Measurements from ENCODE around the gene OPHN1. TPM values are rescaled to one million over a fixed set of nuclear protein-coding genes. Genes with fewer than 3 reads are reported as not detected.
"Not testable (repeated sequence)": the region's sequence is repeated elsewhere in the genome, so short reads cannot be mapped to it uniquely, and the experiment has no call there.

The OPHN1 gene
- total RNA-seq, 6 donors from 2014 or later, result 10.0 to 40.9 (median 10.8) TPM

- TF ChIP-seq EP300 (IDR thresholded peaks at IDR 0.05), result no peak
- no peak for TF ChIP-seq POLR2AphosphoS5 (IDR thresholded peaks at IDR 0.05)
- TF ChIP-seq CTCF (IDR thresholded peaks at IDR 0.05), result no peak
- TF ChIP-seq POLR2A (IDR thresholded peaks at IDR 0.05), result no peak
- H3K27me3 ChIP-seq, result no peaks in the 10 kb centered on the region
- no peak for DNase-seq
- no peaks in the 10 kb centered on the region for H3K4me1 ChIP-seq
- no peaks in the 10 kb centered on the region for H3K9me3 ChIP-seq
- H3K4me3 ChIP-seq, result no peak overlapping the region
- WGBS, 2 donors, result 75 to 79% methylated on average over 5 of the region's 5 CpGs
- no peak overlapping the region for H3K27ac ChIP-seq
- H3K36me3 ChIP-seq, result no peaks in the 10 kb centered on the region
- ATAC-seq (ENCODE audit: low FRiP score in 2 of 2), result no peak
Observed at GRCh38 chrX:68383540-68383939, 49.8 kb downstream of the OPHN1 start.

DNA sequence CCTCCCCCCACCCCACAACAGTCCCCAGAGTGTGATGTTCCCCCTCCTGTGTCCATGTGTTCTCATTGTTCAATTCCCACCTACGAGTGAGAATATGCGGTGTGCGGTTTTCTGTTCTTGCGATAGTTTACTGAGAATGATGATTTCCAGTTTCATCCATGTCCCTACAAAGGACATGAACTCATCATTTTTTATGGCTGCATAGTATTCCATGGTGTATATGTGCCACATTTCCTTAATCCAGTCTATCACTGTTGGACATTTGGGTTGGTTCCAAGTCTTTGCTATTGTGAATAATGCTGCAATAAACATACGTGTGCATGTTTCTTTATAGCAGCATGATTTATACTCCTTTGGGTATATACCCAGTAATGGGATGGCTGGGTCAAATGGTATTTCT, 55.7 kb downstream of the OPHN1 start:
- not testable (repeated sequence) for H3K27ac ChIP-seq; DNase-seq; H3K9me3 ChIP-seq; H3K27me3 ChIP-seq; H3K4me3 ChIP-seq; H3K4me1 ChIP-seq; ATAC-seq (ENCODE audit: low FRiP score in 2 of 2); H3K36me3 ChIP-seq
- WGBS, 2 donors, result 96 to 100% methylated on average over 1 to 5 of the region's 5 CpGs

GRCh38 chrX:68376373-68376772, 56.9 kb downstream of the OPHN1 start:
- Histone ChIP-seq H3K27ac (no peak overlapping the region), H3K27me3 (no peaks in the 10 kb centered on the region), H3K4me3 (no peak overlapping the region), H3K36me3 (no peaks in the 10 kb centered on the region), H3K9me3 (no peaks in the 10 kb centered on the region), H3K4me1 (no peaks in the 10 kb centered on the region)
- DNase-seq (no peak), ATAC-seq (ENCODE audit: low FRiP score in 2 of 2) (no peak)
- TF ChIP-seq CTCF (IDR thresholded peaks at IDR 0.05) (no peak), EP300 (IDR thresholded peaks at IDR 0.05) (no peak), POLR2A (IDR thresholded peaks at IDR 0.05) (no peak), POLR2AphosphoS5 (IDR thresholded peaks at IDR 0.05) (no peak)

DNA sequence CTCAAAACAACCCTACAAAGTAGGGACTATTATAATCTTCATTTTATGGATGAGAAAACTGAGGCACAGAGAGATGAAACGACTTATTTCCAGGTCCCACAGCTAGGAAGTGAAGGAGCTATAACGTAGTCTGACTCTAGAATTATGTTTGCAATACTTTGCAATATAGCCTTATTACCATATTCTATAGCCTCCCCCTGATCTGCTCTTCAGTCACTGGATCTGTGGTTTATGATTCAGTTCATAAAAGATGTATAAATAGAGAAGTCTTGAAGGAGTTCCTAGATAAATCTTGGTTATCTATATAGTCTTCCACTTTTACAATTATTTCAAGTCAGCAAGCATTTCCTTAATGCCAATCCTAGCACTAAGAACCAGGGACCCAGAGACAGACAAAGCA, 57.5 kb downstream of the OPHN1 start:
- no peaks in the 10 kb centered on the region for H3K27me3 ChIP-seq
- DNase-seq (no peak), ATAC-seq (ENCODE audit: low FRiP score in 2 of 2) (no peak)
- H3K4me3 ChIP-seq, result no peak overlapping the region
- H3K9me3 ChIP-seq, result no peaks in the 10 kb centered on the region
- WGBS, 2 donors, result 64 to 91% methylated on average over 2 of the region's 2 CpGs
- no peak overlapping the region for H3K27ac ChIP-seq
- TF ChIP-seq POLR2AphosphoS5 (IDR thresholded peaks at IDR 0.05) (no peak), CTCF (IDR thresholded peaks at IDR 0.05) (no peak)
- no peaks in the 10 kb centered on the region for H3K36me3 ChIP-seq
- H3K4me1 ChIP-seq, result no peaks in the 10 kb centered on the region

- no peaks in the 10 kb centered on the region for H3K4me1 ChIP-seq
- no peak for ATAC-seq (ENCODE audit: low FRiP score in 2 of 2)
- WGBS, 2 donors, result 59 to 60% methylated on average over 4 of the region's 4 CpGs
Observed at GRCh38 chrX:68372665-68373064, 60.6 kb downstream of the OPHN1 start.

More at GRCh38 chrX:68372665-68373064, 60.6 kb downstream of the OPHN1 start:
- no peak overlapping the region for H3K27ac ChIP-seq
- H3K4me3 ChIP-seq, result no peak overlapping the region
- no peak for DNase-seq
- no peaks in the 10 kb centered on the region for H3K27me3 ChIP-seq
- TF ChIP-seq EP300 (IDR thresholded peaks at IDR 0.05) (no peak), POLR2AphosphoS5 (IDR thresholded peaks at IDR 0.05) (no peak), POLR2A (IDR thresholded peaks at IDR 0.05) (no peak), CTCF (IDR thresholded peaks at IDR 0.05) (no peak)
- no peaks in the 10 kb centered on the region for H3K36me3 ChIP-seq
- peaks cover 0 to 4% (median 0%) of the 10 kb centered on the region in 4 donors for H3K9me3 ChIP-seq

Data from upper lobe of left lung (tissue), 6 donors.